ENCODE measurements around the gene ZNF787. TPM values are rescaled to one million over a fixed set of nuclear protein-coding genes. Genes with fewer than 3 reads are reported as not detected.
"Not testable (repeated sequence)": the region's sequence is repeated elsewhere in the genome, so short reads cannot be mapped to it uniquely, and the experiment has no call there.

Gene ZNF787
- total RNA-seq, 1 donor from 2014 or later: 33.9 TPM

DNA sequence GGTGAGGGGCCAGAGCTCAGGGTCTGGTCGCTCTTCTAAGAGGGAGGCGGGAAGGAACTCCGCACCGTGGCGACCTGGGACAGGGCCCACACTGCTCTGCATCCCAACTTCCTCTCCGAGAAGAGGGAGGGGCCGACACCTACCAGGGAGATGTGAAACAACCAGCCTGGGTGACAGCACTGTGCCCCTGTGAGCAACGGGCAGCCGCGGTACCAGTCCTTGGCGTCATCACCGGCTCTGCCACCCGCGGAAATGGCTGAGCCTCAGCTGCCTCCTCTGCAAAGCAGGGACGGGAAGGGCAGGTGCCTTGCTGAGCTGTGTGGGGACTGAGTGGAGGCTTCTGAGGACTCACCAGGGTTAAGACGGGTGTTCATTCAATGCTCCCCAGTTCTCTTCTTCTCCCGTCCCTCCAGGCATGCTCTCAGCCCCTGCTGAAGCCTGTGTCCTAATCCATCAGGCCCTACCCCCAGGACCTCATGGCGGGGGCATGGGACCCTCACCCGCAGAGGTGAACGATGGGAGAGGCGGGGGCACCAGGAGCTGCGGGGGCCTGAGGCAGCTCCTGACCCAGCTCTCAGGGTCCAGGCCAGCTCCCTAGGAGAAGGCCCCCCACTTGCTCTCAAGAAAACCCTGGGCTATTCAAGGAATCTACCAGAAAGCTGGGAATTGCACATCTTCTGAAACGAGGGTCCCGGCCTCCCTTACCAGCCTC is 9.3 kb downstream of the ZNF787 start:
- intact Hi-C loops (cut with DNase I): no loop called here
- DNase-seq (peak; percentile 70), ATAC-seq (ENCODE audit: poor library complexity) (peak; percentile 75)

- DNase-seq (peak; percentile 69), ATAC-seq (ENCODE audit: poor library complexity) (peak; percentile 81)
- intact Hi-C loops (cut with DNase I): no loop called here
Measured at GRCh38 chr19:56110515-56111448, 10.3 kb downstream of the ZNF787 start.

GRCh38 chr19:56109226-56109625 is 11.9 kb downstream of the ZNF787 start:
- intact Hi-C loops (cut with DNase I): no loop called here
- no peak for DNase-seq
- ATAC-seq (ENCODE audit: poor library complexity): no peak

DNA sequence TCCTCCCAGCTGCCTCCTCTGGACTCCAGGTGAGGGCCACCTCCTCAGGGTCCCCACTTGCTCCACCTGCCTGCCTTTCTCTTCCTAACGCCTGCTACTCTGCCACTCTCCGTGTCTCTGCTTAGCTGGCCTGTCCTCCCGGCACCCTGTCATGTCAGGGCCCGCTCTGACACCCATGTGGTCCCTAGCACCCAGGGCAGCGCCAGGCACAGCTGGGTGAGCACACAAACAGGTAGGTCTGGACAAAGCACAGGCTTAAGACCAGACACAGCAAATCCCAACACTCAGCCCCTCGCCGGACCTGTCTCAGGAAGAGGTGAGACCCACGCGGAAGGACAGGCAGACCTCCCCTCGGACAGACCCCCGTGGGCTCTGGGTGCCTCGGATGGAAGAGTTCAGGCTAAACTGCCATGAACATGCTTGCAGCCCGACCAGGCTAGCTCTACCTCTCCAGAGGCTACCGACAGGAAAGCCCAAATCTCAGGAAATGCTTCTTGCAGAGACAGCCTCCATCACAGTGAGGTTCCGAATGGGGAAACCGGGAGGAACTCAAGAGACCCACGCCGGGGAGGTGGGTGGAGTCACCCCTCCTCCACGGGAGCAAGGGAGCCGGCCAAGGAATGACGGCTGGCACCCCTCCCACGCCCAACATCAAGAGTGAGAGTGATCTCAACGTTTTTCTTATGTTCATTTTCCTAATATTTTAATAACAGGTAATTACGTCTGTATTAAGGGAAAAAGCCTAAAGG is 12.5 kb downstream of the ZNF787 start:
- DNase-seq (peak; percentile 80), ATAC-seq (ENCODE audit: poor library complexity) (peak; percentile 26)
- intact Hi-C loops (cut with DNase I): no loop called here

DNA sequence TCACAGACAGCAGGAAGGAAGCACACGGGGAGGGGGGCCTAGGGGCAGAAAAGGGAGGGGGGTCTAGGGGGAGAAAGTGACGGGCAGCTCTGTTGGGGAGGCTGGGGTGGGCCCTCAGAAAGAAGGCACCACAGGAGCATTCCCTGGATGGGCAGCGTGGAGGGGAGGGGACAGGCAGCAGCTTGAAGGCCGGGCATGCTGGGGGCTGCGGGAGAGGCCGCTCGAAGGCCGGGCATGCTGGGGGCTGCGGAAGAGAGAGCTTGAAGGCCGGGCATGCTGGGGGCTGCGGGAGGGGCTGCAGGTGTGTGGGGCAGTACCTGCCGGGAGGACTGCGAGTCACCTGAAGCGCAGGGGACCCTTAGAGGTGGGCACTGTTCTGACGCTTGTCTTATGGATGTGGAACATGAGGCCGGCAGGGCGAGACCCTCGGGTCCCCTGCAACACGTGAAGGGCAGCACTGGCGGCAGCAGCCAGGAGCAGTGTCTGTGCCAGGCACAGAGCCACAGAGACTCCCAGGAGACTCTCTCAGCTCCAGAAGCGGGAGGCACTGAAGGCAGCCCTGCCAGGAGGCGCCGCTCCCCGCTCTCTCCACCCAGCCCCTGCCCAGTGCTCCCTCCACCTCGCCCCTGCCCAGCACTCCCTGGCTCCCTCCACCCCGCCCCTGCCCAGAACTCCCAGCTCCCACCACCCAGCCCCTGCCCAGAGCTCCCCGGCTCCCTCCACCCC is 13.3 kb downstream of the ZNF787 start:
- peak; percentile 17 for ATAC-seq (ENCODE audit: poor library complexity)
- DNase-seq: peak; percentile 50
- intact Hi-C loops (cut with DNase I): no loop called here

DNA sequence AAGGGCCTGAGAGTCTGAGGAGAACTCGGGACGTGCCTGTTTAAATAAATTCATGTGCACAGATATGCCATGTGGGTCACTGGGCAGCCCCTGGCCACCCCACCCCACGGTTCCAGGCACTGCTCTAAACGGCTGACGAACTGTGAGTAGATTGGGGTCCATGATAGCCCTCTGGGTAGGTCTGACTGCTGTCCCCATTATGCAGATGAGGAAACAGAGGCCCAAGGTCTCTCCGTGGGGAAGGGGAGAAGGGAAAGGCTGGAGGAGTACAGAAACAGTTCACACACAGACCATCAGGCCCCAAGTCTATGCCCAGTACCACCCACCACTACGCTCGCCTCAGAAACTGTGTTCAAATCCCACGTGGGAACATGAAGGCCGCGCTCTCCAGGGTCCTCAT is 14.1 kb downstream of the ZNF787 start:
- intact Hi-C loops (cut with DNase I): no loop called here
- no peak for ATAC-seq (ENCODE audit: poor library complexity)
- DNase-seq: peak; percentile 27

DNA sequence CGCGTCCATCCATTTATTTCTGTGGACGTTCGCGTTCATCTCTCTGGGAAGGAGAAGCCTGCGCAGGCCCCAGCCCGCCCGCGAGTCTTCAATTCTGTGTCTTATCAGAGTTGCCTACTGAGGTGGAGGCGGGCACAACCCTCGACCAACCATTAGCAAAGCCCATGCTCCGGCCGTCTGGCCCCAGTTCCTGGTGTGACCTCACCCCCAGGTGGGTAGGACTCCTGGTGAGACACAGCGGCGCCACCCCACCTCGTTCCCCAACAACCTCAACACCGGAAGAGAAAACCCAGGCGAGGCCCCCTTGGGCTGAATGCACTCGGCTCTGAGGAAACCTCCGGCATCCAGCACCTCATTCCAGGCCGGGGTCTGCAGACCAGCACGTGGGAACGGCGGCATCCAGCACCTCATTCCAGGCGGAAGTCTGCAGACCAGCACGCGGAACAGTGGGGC is 14.7 kb downstream of the ZNF787 start:
- intact Hi-C loops (cut with DNase I): no loop called here

DNA sequence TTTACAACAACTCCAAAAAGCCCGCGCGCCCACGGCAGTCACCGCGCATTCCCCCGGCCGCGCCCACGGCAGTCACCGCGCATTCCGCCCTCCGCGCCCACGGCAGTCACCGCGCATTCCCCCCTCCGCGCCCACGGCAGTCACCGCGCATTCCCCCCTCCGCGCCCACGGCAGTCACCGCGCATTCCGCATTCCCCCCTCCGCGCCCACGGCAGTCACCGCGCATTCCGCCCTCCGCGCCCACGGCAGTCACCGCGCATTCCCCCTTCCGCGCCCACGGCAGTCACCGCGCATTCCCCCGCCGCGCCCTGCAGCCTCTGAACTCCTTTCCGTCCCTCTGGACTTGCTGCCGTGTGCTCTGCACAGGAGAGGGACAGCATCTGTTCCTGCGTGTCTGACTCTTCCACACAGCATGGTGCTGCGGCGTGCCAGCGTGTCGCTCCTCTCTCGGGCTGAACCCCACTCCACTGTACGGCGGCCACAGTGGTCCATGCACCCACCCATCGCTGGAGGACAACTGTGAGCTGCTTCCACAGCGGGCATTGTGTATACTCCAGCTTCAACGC is 15.2 kb downstream of the ZNF787 start:
- intact Hi-C loops (cut with DNase I); DNase-seq; ATAC-seq (ENCODE audit: poor library complexity): not testable (repeated sequence)

More for the DNA sequence above, 14.7 kb downstream of the ZNF787 start:
- DNase-seq (no peak), ATAC-seq (ENCODE audit: poor library complexity) (no peak)

- intact Hi-C loops (cut with DNase I): no loop called here
- peak; percentile 83 for DNase-seq
Measured at GRCh38 chr19:56105090-56105701, 15.9 kb downstream of the ZNF787 start.

DNA sequence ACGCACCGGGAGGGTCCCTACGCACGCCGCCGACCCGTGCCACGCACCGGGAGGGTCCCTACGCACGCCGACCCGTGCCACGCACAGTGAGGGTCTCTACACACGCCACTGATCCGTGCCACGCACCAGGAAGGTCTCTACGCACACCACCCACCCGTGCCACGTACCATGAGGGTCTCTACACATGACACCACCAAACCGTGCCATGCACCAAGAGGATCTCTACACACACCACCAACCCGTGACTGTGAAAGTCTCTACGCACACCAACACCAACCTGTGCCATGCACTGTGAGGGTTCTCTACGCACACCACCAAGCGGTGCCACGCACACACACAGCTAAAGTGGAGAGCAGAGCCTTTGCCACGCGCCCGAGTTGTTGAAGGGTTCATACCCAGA is 16.7 kb downstream of the ZNF787 start:
- intact Hi-C loops (cut with DNase I): no loop called here
- DNase-seq (no peak), ATAC-seq (ENCODE audit: poor library complexity) (no peak)

More at GRCh38 chr19:56105090-56105701, 15.9 kb downstream of the ZNF787 start:
- ATAC-seq (ENCODE audit: poor library complexity): peak; percentile 81

GRCh38 chr19:56103027-56103614 is 18.0 kb downstream of the ZNF787 start:
- intact Hi-C loops (cut with DNase I): no loop called here
- no peak for ATAC-seq (ENCODE audit: poor library complexity)
- no peak for DNase-seq

DNA sequence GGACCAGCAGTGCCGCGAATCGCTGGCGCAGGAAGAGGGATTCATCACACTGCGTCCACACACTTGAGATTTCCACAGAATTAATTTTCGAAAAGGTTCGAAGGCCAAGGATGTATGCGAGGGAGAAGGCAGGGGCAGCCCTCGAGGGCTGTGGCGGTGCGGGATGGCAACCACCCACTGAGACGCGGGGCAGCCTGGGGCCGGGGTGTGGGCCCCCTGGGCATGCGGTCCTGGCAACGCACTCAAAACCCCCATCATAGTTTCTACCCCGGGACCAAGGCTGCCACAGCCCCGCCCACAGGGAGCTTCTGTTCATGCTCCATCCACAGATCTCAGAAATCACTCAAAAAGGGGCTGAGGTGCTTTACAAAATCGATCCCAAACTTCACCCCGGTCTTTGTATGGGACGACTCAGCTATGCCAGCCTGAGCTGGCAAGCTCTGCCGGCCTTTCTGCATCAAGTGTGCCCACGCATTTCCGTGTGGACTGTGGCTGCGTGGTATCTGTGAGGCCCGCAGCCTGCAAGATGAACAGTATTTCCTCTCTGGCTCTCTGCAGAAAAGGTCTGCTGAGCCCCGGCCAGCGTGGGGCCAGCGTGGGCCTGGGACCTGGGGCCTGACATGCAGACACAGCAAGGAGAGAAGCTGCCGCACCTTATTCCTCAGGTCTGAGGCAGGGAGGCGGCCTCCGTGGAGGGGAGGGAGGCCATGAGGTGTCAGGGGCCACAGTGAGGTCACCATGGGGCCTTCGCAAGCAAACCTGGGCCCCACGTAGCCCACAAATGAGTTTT is 19.2 kb downstream of the ZNF787 start:
- ATAC-seq (ENCODE audit: poor library complexity): no peak
- intact Hi-C loops (cut with DNase I): no loop called here

GRCh38 chr19:56101095-56101494 is 20.0 kb downstream of the ZNF787 start:
- intact Hi-C loops (cut with DNase I): no loop called here
- DNase-seq (no peak), ATAC-seq (ENCODE audit: poor library complexity) (no peak)

More for the DNA sequence above, 19.2 kb downstream of the ZNF787 start:
- no peak for DNase-seq

DNA sequence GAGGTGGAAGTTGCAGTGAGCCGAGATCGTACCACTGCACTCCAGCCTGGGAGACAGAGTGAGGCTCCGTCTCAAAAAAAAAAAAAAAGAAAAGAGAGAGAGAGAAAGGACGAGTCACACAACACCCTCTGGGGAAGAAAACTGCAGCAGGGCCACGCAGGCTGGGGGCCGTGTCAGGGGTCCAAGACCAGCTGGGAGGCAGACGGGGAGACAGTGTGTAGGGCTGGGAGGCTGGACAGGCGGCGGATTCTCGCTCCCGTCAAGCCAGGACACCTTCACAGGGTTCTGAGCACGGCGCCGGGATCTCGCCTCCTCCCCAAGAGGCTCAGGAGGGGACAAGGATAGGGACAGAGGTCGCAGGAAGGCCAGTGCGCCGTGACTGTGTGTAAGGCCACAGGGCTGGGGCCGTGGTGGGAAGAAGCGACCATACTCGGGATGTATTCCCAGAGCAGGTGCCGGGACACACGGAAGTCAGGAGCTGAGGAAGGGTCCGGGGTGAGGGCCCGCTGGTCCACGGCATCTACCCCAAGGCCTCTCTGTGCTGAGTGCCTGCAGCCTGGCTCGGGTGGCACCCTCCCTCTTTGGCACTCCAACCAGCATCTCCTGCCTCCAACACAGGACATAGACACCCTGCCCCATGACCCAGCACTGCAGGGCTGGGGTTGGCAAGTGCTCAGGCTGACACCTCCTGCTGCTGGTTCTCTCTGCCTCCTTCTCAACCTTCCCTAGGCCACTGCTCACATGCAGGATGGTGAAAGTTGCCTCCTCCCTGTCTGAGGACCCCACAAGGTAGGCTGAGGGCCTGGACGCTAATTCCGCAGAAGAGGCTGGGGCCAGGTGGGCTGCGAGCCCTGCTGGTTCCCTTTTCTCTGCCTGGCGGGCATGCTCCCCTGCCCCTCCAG is 21.2 kb downstream of the ZNF787 start:
- intact Hi-C loops (cut with DNase I): loop anchor here (5.0 kb wide), 1 partner anchor 52 kb away; no protein-coding TSS in a partner anchor
- DNase-seq (no peak), ATAC-seq (ENCODE audit: poor library complexity) (no peak)
